GM12878 (cell line): ENCODE results near the gene MYH9. TPM values are rescaled to one million over a fixed set of nuclear protein-coding genes. Genes with fewer than 3 reads are reported as not detected.

Experiments used
- CREB1 ChIP-seq: IDR thresholded peaks from 2 replicates; pipeline ENCODE4 v1.6.1; 2012; ENCODE audit warnings: low read depth, mild to moderate bottlenecking, inconsistent platforms
- ETV6 ChIP-seq, 2 experiments: fragments of 450-650 bp in 1 of 2; IDR thresholded peaks in 1 of 2; conservative IDR thresholded peaks in 1 of 2; 2 replicates each; pipeline ENCODE4 v1.6.1; 2014; ENCODE audit warnings: antibody characterized with exemption in 1 of 2, borderline replicate concordance in 1 of 2, low read depth in 1 of 2, mild to moderate bottlenecking in 1 of 2, moderate library complexity in 1 of 2
- IKZF1 ChIP-seq: fragments of 450-650 bp; conservative IDR thresholded peaks from 2 replicates; pipeline ENCODE4 v1.6.1; 2017; ENCODE audit warnings: antibody characterized with exemption, mild to moderate bottlenecking
- IRF4 ChIP-seq: IDR thresholded peaks from 2 replicates; pipeline ENCODE4 v1.6.1; 2011; ENCODE audit warnings: low read depth, low read length
- IRF5 ChIP-seq: fragments of 450-650 bp; IDR thresholded peaks from 2 replicates; pipeline ENCODE4 v1.6.1; 2017; ENCODE audit warnings: borderline replicate concordance
- JUNB ChIP-seq: IDR thresholded peaks from 2 replicates; pipeline ENCODE4 v1.6.1; 2016; ENCODE audit warnings: antibody characterized with exemption, mild to moderate bottlenecking
- MEF2B ChIP-seq: fragments of 450-650 bp; IDR thresholded peaks from 2 replicates; pipeline ENCODE4 v1.6.1; 2018; ENCODE audit warnings: mild to moderate bottlenecking, moderate library complexity; ENCODE audit not compliant: partially characterized antibody, poor library complexity, severe bottlenecking
- POLR2AphosphoS5 ChIP-seq: IDR thresholded peaks from 2 replicates; pipeline ENCODE4 v1.6.1; 2011; ENCODE audit warnings: mild to moderate bottlenecking, low read length, inconsistent platforms
- RB1 ChIP-seq: fragments of 450-650 bp; formaldehyde crosslinking; IDR thresholded peaks from 2 replicates; pipeline ENCODE4 v1.6.1; 2017; ENCODE audit warnings: mild to moderate bottlenecking, borderline replicate concordance
- RBBP5 ChIP-seq: fragments of 200-600 bp; sonication (generic); conservative IDR thresholded peaks from 2 replicates; pipeline ENCODE4 v1.6.1; 2016
- SMAD5 ChIP-seq: IDR thresholded peaks from 2 replicates; pipeline ENCODE4 v1.6.1; 2016; ENCODE audit warnings: antibody characterized with exemption, low read depth
- SMARCA5 ChIP-seq: fragments of 450-650 bp; IDR thresholded peaks from 2 replicates; pipeline ENCODE4 v1.6.1; 2017; ENCODE audit warnings: mild to moderate bottlenecking
- SP1 ChIP-seq: IDR thresholded peaks from one replicate; pipeline ENCODE4 v1.6.1; 2011; ENCODE audit warnings: low read depth, low read length
- TARDBP ChIP-seq: IDR thresholded peaks from 2 replicates; pipeline ENCODE4 v1.6.1; 2016; ENCODE audit warnings: borderline replicate concordance
- YBX1 ChIP-seq: fragments of 450-650 bp; IDR thresholded peaks from 2 replicates; pipeline ENCODE4 v1.6.1; 2016; ENCODE audit warnings: antibody characterized with exemption
- ZBED1 ChIP-seq: IDR thresholded peaks from 2 replicates; pipeline ENCODE4 v1.6.1; 2016; ENCODE audit warnings: borderline replicate concordance
- ZNF592 ChIP-seq: fragments of 450-650 bp; IDR thresholded peaks from 2 replicates; pipeline ENCODE4 v1.6.1; 2017; ENCODE audit warnings: mild to moderate bottlenecking, moderate library complexity
- ZNF687 ChIP-seq: fragments of 450-650 bp; IDR thresholded peaks from 2 replicates; pipeline ENCODE4 v1.6.1; 2017; ENCODE audit warnings: mild to moderate bottlenecking, moderate library complexity
- polyA plus RNA-seq, 11 experiments: library from polyadenylated mRNA; depleted of rRNA in 4 of 11; unstranded in 6 of 11; stranded (reverse) in 5 of 11; fragments of >200 nt; fragmentation: Nextera tagmentation in 4 of 11; fragmentation: Illumina TruSeq in 1 of 11; extraction: Ambion mirVana in 4 of 11; extraction: Trizol in 1 of 11; gene quantifications; 1 replicate in 1 of 11; 2 replicates in 10 of 11; pipeline versions ENCODE4 v1.2.1 to v1.2.3, GENCODE V29; 2011 to 2016; ENCODE audit warnings: inconsistent platforms in 2 of 11, missing spikeins in 2 of 11, low read depth in 1 of 11
- total RNA-seq, 4 experiments: library from RNA; depleted of rRNA in 3 of 4; stranded (reverse); fragments of >200 nt in 3 of 4; fragmentation: Illumina TruSeq in 1 of 4; extraction: Trizol in 1 of 4; gene quantifications; 2 replicates each; pipeline versions ENCODE4 v1.2.1 to v1.2.3, GENCODE V29; 2013 to 2021

The MYH9 gene
- total and polyA plus RNA-seq, 10 of the 15 experiments (the other 5 are each of a cell fraction or from before 2014, with no cell fraction given), result 5.1 to 525 (median 145) TPM

GRCh38 chr22:36385491-36386350 is 2.0 kb downstream of the MYH9 start (continued):
- TF ChIP-seq ETV6 (conservative IDR thresholded peaks at IDR 0.05 in 1 of 2, IDR thresholded peaks at IDR 0.05 in 1 of 2; ENCODE audit: borderline replicate concordance in 1 of 2, low read depth in 1 of 2) (0 out of 4 replicates have a peak, but pooled peaks of 1 of the 2 experiments have one; percentile 8), ZBED1 (0 out of 2 replicates have a peak, but pooled peaks have one; percentile 21), TARDBP (no peak), MEF2B (peak; percentile 96), SMAD5 (no peak), RB1 (peak; percentile 63; the same call in 1 of the 2 replicates), JUNB (0 out of 2 replicates have a peak, but pooled peaks have one; percentile 39), IKZF1 (no peak), POLR2AphosphoS5 (peak; percentile 25; the same call in 1 of the 2 replicates), IRF5 (no peak), SP1 (no peak), RBBP5 (no peak), YBX1 (peak; percentile 64; the same call in 1 of the 2 replicates), IRF4 (no peak), ZNF592 (no peak), CREB1 (peak; percentile 25; the same call in 1 of the 2 replicates), ZNF687 (no peak), SMARCA5 (no peak)
